PC-3 (cell line): ENCODE results near the gene ACTL9. TPM values are rescaled to one million over a fixed set of nuclear protein-coding genes. Genes with fewer than 3 reads are reported as not detected.

Source experiments
- ATAC-seq: fragments of 200-7000 bp; cut with Tn5 transposase; 2 replicates; pipeline ENCODE4 v1.9.1; 2020; ENCODE audit warnings: mild to moderate bottlenecking, moderate library complexity
- BruUV-seq: library from RNA; stranded (reverse); fragments of 400-500 nt; replicated peaks from 2 replicates; lab custom pipeline; 2021; lab: Mats Ljungman, UMichigan
- CTCF ChIA-PET: fragments of 300-600 bp; sonication (Branson Sonifier 250); formaldehyde crosslinking; loops from one replicate; lab custom pipeline; 2022; ENCODE audit warnings: antibody characterized with exemption; lab: Charles Lee
- POLR2A ChIA-PET: fragments of 300-600 bp; sonication (Branson Sonifier 250); formaldehyde crosslinking; loops from one replicate; lab custom pipeline; 2022; ENCODE audit warnings: antibody characterized with exemption; ENCODE audit not compliant: unreplicated experiment; lab: Charles Lee
- DNase-seq: peaks from one replicate; pipeline ENCODE4 v3.0.0-alpha.2; 2015
- H2AFZ ChIP-seq: fragments of 300-600 bp; sonication (generic); 2 replicates; pipeline ENCODE4 v1.6.0; 2016; ENCODE audit warnings: antibody characterized with exemption, low read length
- H3F3A ChIP-seq: fragments of 300-600 bp; sonication (generic); one replicate; pipeline ENCODE4 v1.6.0; 2017; ENCODE audit warnings: antibody characterized with exemption, low read length, control low read depth, mild to moderate bottlenecking; ENCODE audit not compliant: unreplicated experiment
- H3K27ac ChIP-seq: fragments of 300-600 bp; sonication (generic); 2 replicates; pipeline ENCODE4 v1.5.1; 2016; ENCODE audit warnings: mild to moderate bottlenecking, low read length
- H3K27me3 ChIP-seq: fragments of 300-600 bp; sonication (generic); 2 replicates; pipeline ENCODE4 v1.6.1; 2016; ENCODE audit warnings: low read length, mixed read lengths
- H3K36me3 ChIP-seq: fragments of 300-600 bp; sonication (generic); 2 replicates; pipeline ENCODE4 v1.6.1; 2016; ENCODE audit warnings: low read depth, mixed run types, low read length, mixed read lengths
- H3K4me1 ChIP-seq: fragments of 300-600 bp; sonication (generic); 2 replicates; pipeline ENCODE4 v1.5.1; 2016; ENCODE audit warnings: low read length; ENCODE audit not compliant: insufficient read depth
- H3K4me2 ChIP-seq: fragments of 300-600 bp; sonication (generic); 2 replicates; pipeline ENCODE4 v1.6.0; 2016; ENCODE audit warnings: low read length
- H3K4me3 ChIP-seq: fragments of 300-600 bp; sonication (generic); 2 replicates; pipeline ENCODE4 v1.5.1; 2016; ENCODE audit warnings: mild to moderate bottlenecking, low read length, mixed read lengths
- H3K79me2 ChIP-seq: fragments of 300-600 bp; sonication (generic); 2 replicates; pipeline ENCODE4 v1.6.1; 2017; ENCODE audit warnings: low read length, mixed read lengths
- H3K9ac ChIP-seq: fragments of 300-600 bp; sonication (generic); 2 replicates; pipeline ENCODE4 v1.6.0; 2016; ENCODE audit warnings: mild to moderate bottlenecking, low read length
- H3K9me2 ChIP-seq: fragments of 300-600 bp; sonication (generic); replicated peaks from 2 replicates; pipeline ENCODE4 v1.6.1; 2016; ENCODE audit warnings: mixed run types, low read length, mixed read lengths
- H3K9me3 ChIP-seq: fragments of 300-600 bp; sonication (generic); 2 replicates; pipeline ENCODE4 v1.6.1; 2016; ENCODE audit warnings: low read length, mixed read lengths
- H4K20me1 ChIP-seq: fragments of 300-600 bp; sonication (generic); 2 replicates; pipeline ENCODE4 v1.6.1; 2016; ENCODE audit warnings: low read length, mixed read lengths
- EZH2 ChIP-seq: fragments of 300-600 bp; sonication (generic); IDR thresholded peaks from one replicate; pipeline ENCODE4 v1.6.1; 2017; ENCODE audit warnings: antibody characterized with exemption, mild to moderate bottlenecking, low read length; ENCODE audit not compliant: unreplicated experiment
- EZH2phosphoT487 ChIP-seq: fragments of 300-600 bp; sonication (generic); IDR thresholded peaks from 2 replicates; pipeline ENCODE4 v1.6.1; 2018; ENCODE audit warnings: mild to moderate bottlenecking, antibody characterized with exemption, low read length, borderline replicate concordance
- intact Hi-C: fragments of 100-400 bp; cut with micrococcal nuclease; formaldehyde crosslinking; loops from 2 replicates; pipeline ENCODE4 v1.9.0; 2023
- total RNA-seq: library from RNA; depleted of rRNA; stranded (reverse); fragments of >200 nt; gene quantifications from 2 replicates; pipeline ENCODE4 v1.2.3, GENCODE V29; 2014
- TF ChIP-seq, protein P1 (sequence below): fragments of 300-600 bp; sonication (generic); conservative IDR thresholded peaks from 2 replicates; pipeline ENCODE4 v1.5.1; 2017; ENCODE audit warnings: antibody characterized with exemption, low read depth, mild to moderate bottlenecking, low read length

ACTL9 gene
- total RNA-seq, 1 experiment from 2014 or later: not detected

DNA sequence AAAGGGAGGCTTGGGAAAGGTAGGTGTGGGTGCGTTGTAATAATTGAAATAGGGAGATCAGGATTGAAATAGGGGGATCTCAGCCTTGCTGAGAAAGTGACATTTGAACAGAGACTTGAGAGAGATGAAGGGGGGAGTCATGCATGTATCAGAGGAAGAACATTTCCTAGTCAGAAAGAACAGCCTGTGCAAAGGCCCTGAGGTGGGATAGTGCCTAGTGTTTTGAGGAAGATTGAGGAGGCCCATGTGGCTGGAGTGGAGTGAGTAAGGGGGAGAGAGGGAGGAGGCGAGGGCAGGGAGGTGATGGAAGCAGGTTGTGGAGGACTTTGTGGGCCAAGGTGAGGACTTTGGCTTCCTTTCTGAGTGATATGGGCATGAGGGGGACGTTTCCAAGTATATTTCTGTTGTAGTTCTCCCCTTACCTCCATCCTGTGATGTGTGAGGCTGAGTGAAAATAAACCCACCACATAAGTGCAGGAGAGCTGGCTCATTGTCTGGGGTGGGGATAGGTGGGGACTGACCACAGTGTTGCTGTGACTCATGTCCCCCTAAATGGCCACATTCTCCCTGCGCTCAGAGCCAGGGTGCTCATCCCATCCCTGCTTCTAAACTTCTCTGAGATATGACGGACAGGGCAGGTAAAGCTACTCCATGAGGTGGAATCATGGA is 17.8 kb downstream of the ACTL9 start:
- CTCF ChIA-PET: no interaction called here

DNA sequence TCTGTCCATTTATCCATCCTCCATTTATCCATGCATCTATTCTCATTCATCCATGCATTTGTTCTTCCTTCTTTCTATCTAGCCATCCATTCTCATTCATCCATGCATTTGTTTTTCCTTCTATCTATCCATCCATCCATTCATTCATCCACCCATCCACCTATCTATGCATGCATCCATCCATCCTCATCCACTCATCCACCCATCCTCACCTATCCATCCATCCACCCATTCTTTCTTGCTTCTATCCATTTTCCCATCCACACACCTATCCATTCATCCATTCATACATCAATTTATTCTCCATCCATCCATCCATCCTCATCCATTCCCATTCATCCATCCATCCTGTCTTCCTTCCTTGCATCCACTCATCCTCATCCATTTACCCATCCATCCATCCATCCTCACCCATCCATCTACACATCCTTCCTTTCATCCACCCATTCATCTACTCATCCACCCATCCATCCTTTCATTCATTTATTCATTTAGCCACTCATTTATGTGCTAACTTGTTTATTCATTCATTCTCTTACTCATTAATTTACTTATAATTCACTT is 20.3 kb downstream of the ACTL9 start:
- Histone ChIP-seq H3K79me2 (no peaks in the 10 kb centered on the region), H3K4me2 (no peak overlapping the region), H4K20me1 (no peaks in the 10 kb centered on the region), H3K4me3 (no peak overlapping the region), H3F3A (no peaks in the 10 kb centered on the region), H2AFZ (no peak overlapping the region), H3K27me3 (peaks cover 12% of the 10 kb centered on the region), H3K36me3 (no peaks in the 10 kb centered on the region), H3K9me2 (no peaks in the 10 kb centered on the region), H3K4me1 (no peaks in the 10 kb centered on the region), H3K27ac (no peak overlapping the region), H3K9me3 (no peaks in the 10 kb centered on the region), H3K9ac (no peak overlapping the region)
- POLR2A ChIA-PET: no interaction called here
- intact Hi-C loops: no loop called here
- no peak for TF ChIP-seq EZH2
- no peak for TF ChIP-seq EZH2phosphoT487
- TF ChIP-seq, protein P1, sequence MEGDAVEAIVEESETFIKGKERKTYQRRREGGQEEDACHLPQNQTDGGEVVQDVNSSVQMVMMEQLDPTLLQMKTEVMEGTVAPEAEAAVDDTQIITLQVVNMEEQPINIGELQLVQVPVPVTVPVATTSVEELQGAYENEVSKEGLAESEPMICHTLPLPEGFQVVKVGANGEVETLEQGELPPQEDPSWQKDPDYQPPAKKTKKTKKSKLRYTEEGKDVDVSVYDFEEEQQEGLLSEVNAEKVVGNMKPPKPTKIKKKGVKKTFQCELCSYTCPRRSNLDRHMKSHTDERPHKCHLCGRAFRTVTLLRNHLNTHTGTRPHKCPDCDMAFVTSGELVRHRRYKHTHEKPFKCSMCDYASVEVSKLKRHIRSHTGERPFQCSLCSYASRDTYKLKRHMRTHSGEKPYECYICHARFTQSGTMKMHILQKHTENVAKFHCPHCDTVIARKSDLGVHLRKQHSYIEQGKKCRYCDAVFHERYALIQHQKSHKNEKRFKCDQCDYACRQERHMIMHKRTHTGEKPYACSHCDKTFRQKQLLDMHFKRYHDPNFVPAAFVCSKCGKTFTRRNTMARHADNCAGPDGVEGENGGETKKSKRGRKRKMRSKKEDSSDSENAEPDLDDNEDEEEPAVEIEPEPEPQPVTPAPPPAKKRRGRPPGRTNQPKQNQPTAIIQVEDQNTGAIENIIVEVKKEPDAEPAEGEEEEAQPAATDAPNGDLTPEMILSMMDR: no peak
- CTCF ChIA-PET: no interaction called here
- no peak for ATAC-seq
- BruUV-seq: no TSS peak
- no peak for DNase-seq

More for the DNA sequence above, 17.8 kb downstream of the ACTL9 start:
- no peaks in the 10 kb centered on the region for H3F3A ChIP-seq
- no peaks in the 10 kb centered on the region for H3K36me3 ChIP-seq
- no peaks in the 10 kb centered on the region for H3K4me1 ChIP-seq
- no peaks in the 10 kb centered on the region for H3K9me2 ChIP-seq
- no peak overlapping the region for H3K4me3 ChIP-seq
- intact Hi-C loops: no loop called here
- H3K27me3 ChIP-seq: peaks cover 5% of the 10 kb centered on the region; the same call in 1 of the 2 replicates
- no TSS peak for BruUV-seq
- ATAC-seq (no peak), DNase-seq (no peak)
- TF ChIP-seq, protein P1: no peak
- TF ChIP-seq EZH2phosphoT487: no peak
- no peak for TF ChIP-seq EZH2
- H3K4me2 ChIP-seq: no peak overlapping the region
- H2AFZ ChIP-seq: no peak overlapping the region
- no peak overlapping the region for H3K27ac ChIP-seq
- no peak overlapping the region for H3K9ac ChIP-seq
- H3K79me2 ChIP-seq: no peaks in the 10 kb centered on the region
- POLR2A ChIA-PET: no interaction called here
- H4K20me1 ChIP-seq: no peaks in the 10 kb centered on the region
- no peaks in the 10 kb centered on the region for H3K9me3 ChIP-seq

DNA sequence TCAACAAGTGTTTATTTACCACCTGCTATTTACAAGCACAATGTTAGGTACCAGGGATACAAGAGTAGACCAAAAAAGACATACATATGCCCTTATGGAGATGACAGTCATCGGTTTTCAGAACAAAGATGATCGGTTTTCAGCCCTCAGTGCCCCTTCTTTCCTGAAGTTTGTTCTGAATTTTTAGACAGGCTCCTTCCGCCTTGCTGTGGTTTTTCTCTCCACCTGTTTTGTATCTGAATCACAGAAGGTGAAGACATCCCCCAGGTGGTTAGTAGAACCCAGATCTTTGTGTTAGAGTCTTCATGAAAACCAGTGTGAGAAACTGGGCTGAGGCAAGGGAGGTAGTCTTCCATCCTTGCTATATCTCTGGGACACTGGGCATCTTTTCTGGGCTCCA is 23.5 kb downstream of the ACTL9 start:
- Histone ChIP-seq H3K9me3 (no peaks in the 10 kb centered on the region), H3K4me1 (no peaks in the 10 kb centered on the region), H3K4me2 (no peak overlapping the region), H2AFZ (no peak overlapping the region), H3K79me2 (no peaks in the 10 kb centered on the region), H3F3A (no peaks in the 10 kb centered on the region), H3K36me3 (no peaks in the 10 kb centered on the region), H3K4me3 (no peak overlapping the region), H3K9me2 (no peaks in the 10 kb centered on the region), H4K20me1 (no peaks in the 10 kb centered on the region), H3K27ac (no peak overlapping the region), H3K9ac (no peak overlapping the region), H3K27me3 (peaks cover 19% of the 10 kb centered on the region)
- TF ChIP-seq, protein P1: no peak
- TF ChIP-seq EZH2 (no peak), EZH2phosphoT487 (no peak)
- BruUV-seq: no TSS peak
- CTCF ChIA-PET: no interaction called here
- DNase-seq: no peak
- intact Hi-C loops: no loop called here
- POLR2A ChIA-PET: no interaction called here
- ATAC-seq: no peak
